Measurements from ENCODE around the gene AGK.

Gene AGK

GRCh38 chr7:141701489-141702046 is 150.4 kb downstream of the AGK start:
- Histone ChIP-seq H3K27me3 (ENCODE audit: control insufficient read depth, insufficient read depth, low read length) (no peaks in the 10 kb centered on the region), H3K4me3 (ENCODE audit: low read length) (peak overlapping the region; percentile 99), H3K9me3 (ENCODE audit: control insufficient read depth, insufficient read depth, low read length) (no peaks in the 10 kb centered on the region), H3K36me3 (ENCODE audit: control insufficient read depth, insufficient read depth, low read length) (no peaks in the 10 kb centered on the region), H3K27ac (ENCODE audit: low read length) (no peak overlapping the region), H3K4me1 (ENCODE audit: control insufficient read depth, insufficient read depth, low read length) (peaks cover 2% of the 10 kb centered on the region; the same call in 1 of the 2 replicates)
- WGBS (ENCODE audit: insufficient coverage, insufficient read length): no CpG with 5 or more reads among the region's 59 CpGs
- no peak for DNase-seq (ENCODE audit: low read depth, low spot score)

- H3K4me1 ChIP-seq (ENCODE audit: control insufficient read depth, insufficient read depth, low read length): peaks cover 2% of the 10 kb centered on the region; the same call in 1 of the 2 replicates
- no peaks in the 10 kb centered on the region for H3K36me3 ChIP-seq (ENCODE audit: control insufficient read depth, insufficient read depth, low read length)
- H3K27me3 ChIP-seq (ENCODE audit: control insufficient read depth, insufficient read depth, low read length): no peaks in the 10 kb centered on the region
- H3K4me3 ChIP-seq (ENCODE audit: low read length): peak within 1 kb of the TSS; percentile 99
- no peak for DNase-seq (ENCODE audit: low read depth, low spot score)
- no peaks in the 10 kb centered on the region for H3K9me3 ChIP-seq (ENCODE audit: control insufficient read depth, insufficient read depth, low read length)
- H3K27ac ChIP-seq (ENCODE audit: low read length): no peak within 1 kb of the TSS
- WGBS (ENCODE audit: insufficient coverage, insufficient read length): no CpG with 5 or more reads among the region's 62 CpGs
Observed at GRCh38 chr7:141702047-141702567, 150.9 kb downstream of the AGK start, which contains the start of gene DENND11. TSS of gene DENND11 (minus strand) at chr7:141702166. CDS start at chr7:141702153, 13 bp downstream.

GRCh38 chr7:141702892-141703291 is 151.7 kb downstream of the AGK start:
- DNase-seq (ENCODE audit: low read depth, low spot score): no peak
- H3K27ac ChIP-seq (ENCODE audit: low read length): no peak overlapping the region

DNA sequence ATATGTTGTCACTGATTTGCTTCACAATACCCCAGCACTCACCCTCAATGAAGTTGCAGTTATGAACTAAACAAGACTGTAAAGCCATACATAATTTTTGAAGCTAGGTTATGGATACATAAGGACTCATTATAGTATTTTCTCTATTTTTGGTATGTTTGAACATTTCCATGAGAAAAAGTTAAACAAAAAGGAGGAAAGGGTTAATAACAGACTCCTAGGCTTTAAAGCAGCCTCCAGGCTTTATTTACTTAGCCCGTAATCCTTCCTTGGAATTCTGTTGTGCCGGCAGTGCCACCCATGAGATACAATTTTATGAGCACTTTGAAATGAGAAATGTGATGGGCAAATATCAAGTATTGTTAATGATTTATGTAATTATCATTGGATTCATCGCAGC is 152.9 kb downstream of the AGK start:
- no peak overlapping the region for H3K27ac ChIP-seq (ENCODE audit: low read length)
- no peak overlapping the region for H3K4me3 ChIP-seq (ENCODE audit: low read length)
- no peaks in the 10 kb centered on the region for H3K4me1 ChIP-seq (ENCODE audit: control insufficient read depth, insufficient read depth, low read length)
- no peaks in the 10 kb centered on the region for H3K27me3 ChIP-seq (ENCODE audit: control insufficient read depth, insufficient read depth, low read length)
- H3K9me3 ChIP-seq (ENCODE audit: control insufficient read depth, insufficient read depth, low read length): no peaks in the 10 kb centered on the region
- WGBS (ENCODE audit: insufficient coverage, insufficient read length): no CpG with 5 or more reads among the region's 3 CpGs
- no peaks in the 10 kb centered on the region for H3K36me3 ChIP-seq (ENCODE audit: control insufficient read depth, insufficient read depth, low read length)
- no peak for DNase-seq (ENCODE audit: low read depth, low spot score)

More at GRCh38 chr7:141702892-141703291, 151.7 kb downstream of the AGK start:
- Histone ChIP-seq H3K4me1 (ENCODE audit: control insufficient read depth, insufficient read depth, low read length) (peaks cover 2% of the 10 kb centered on the region; the same call in 1 of the 2 replicates), H3K36me3 (ENCODE audit: control insufficient read depth, insufficient read depth, low read length) (no peaks in the 10 kb centered on the region), H3K4me3 (ENCODE audit: low read length) (no peak overlapping the region), H3K27me3 (ENCODE audit: control insufficient read depth, insufficient read depth, low read length) (no peaks in the 10 kb centered on the region), H3K9me3 (ENCODE audit: control insufficient read depth, insufficient read depth, low read length) (no peaks in the 10 kb centered on the region)
- WGBS (ENCODE audit: insufficient coverage, insufficient read length): no CpG with 5 or more reads among the region's 4 CpGs

DNA sequence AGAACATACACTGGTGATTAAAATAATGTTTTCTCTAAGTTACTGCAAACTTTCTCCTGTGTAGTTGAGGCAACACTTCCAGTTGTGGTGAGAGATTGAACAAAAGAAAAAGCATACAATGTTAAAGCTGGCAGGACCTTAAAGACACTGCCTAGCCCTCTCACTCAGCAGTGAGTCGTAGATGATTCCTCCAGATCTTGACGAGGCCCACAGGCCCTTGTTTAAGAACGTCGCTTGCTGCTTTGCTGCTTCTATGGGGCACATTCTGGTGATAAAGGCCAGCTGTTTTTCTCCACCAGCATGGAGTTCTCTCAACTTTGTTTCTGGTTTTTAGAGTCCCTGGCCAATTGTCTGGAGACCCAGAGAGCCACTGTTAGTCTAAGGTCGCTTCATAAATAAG is 153.5 kb downstream of the AGK start:
- Histone ChIP-seq H3K4me1 (ENCODE audit: control insufficient read depth, insufficient read depth, low read length) (no peaks in the 10 kb centered on the region), H3K4me3 (ENCODE audit: low read length) (no peak overlapping the region), H3K9me3 (ENCODE audit: control insufficient read depth, insufficient read depth, low read length) (no peaks in the 10 kb centered on the region), H3K36me3 (ENCODE audit: control insufficient read depth, insufficient read depth, low read length) (no peaks in the 10 kb centered on the region), H3K27ac (ENCODE audit: low read length) (no peak overlapping the region), H3K27me3 (ENCODE audit: control insufficient read depth, insufficient read depth, low read length) (no peaks in the 10 kb centered on the region)
- no peak for DNase-seq (ENCODE audit: low read depth, low spot score)
- no CpG with 5 or more reads among the region's 5 CpGs for WGBS (ENCODE audit: insufficient coverage, insufficient read length)
